Upper lobe of left lung (tissue), 6 donors: ENCODE measurements around the gene NCAPD2. TPM values are rescaled to one million over a fixed set of nuclear protein-coding genes. Genes with fewer than 3 reads are reported as not detected.

Source experiments
- ATAC-seq, 2 donors: fragments of 200-7000 bp; cut with Tn5 transposase; one replicate each; pipeline ENCODE4 v1.9.1; 2022; ENCODE audit warnings: mild to moderate bottlenecking in 2 of 2, moderate library complexity in 2 of 2; ENCODE audit not compliant: low FRiP score in 2 of 2
- DNase-seq, 2 donors: peaks; one replicate each; pipeline ENCODE4 v3.0.0-alpha.2; 2019 to 2020
- H3K27ac ChIP-seq, 4 donors: fragments of 200-600 bp; sonication (generic); one replicate each; pipeline ENCODE4 v1.5.1; 2016 to 2019
- H3K27me3 ChIP-seq, 4 donors: fragments of 200-600 bp; sonication (generic); one replicate each; pipeline ENCODE4 v1.5.1; 2017 to 2019
- H3K36me3 ChIP-seq, 4 donors: fragments of 200-600 bp; sonication (generic); one replicate each; pipeline ENCODE4 v1.5.1; 2016 to 2019
- H3K4me1 ChIP-seq, 4 donors: fragments of 200-600 bp; sonication (generic); one replicate each; pipeline ENCODE4 v1.5.1; 2018 to 2019
- H3K4me3 ChIP-seq, 4 donors: fragments of 200-600 bp; sonication (generic); one replicate each; pipeline ENCODE4 v1.5.1; 2017 to 2019; ENCODE audit warnings: mild to moderate bottlenecking in 2 of 4, moderate library complexity in 1 of 4
- H3K9me3 ChIP-seq, 4 donors: fragments of 200-600 bp; sonication (generic); one replicate each; pipeline ENCODE4 v1.5.1; 2018 to 2019
- EP300 ChIP-seq, 4 donors: sonication (generic); formaldehyde crosslinking; IDR thresholded peaks; one replicate each; pipeline ENCODE4 v1.5.1; 2017; ENCODE audit warnings: antibody characterized with exemption in 4 of 4, control low read depth in 2 of 4
- POLR2A ChIP-seq, 4 donors: fragments of 450-650 bp; IDR thresholded peaks; one replicate each; pipeline ENCODE4 v1.5.1; 2016 to 2017; ENCODE audit warnings: antibody characterized with exemption in 4 of 4, mild to moderate bottlenecking in 2 of 4
- POLR2AphosphoS5 ChIP-seq, 2 donors: sonication (generic); formaldehyde crosslinking; IDR thresholded peaks; one replicate each; pipeline ENCODE4 v1.5.1; 2017; ENCODE audit warnings: antibody characterized with exemption in 2 of 2
- WGBS, 2 donors: methylation state at CpG; one replicate each; pipeline ENCODE4 v1.1.5; 2017 to 2018; 5-methylcytosine and 5-hydroxymethylcytosine counted together
- small RNA-seq, 4 donors: library from RNA; depleted of rRNA; stranded (forward); fragments of <200 nt; gene quantifications; one replicate each; pipeline ENCODE3, GENCODE V24; 2016
- total RNA-seq, 6 donors: library from RNA; depleted of rRNA in 4 of 6; stranded (reverse); fragments of >200 nt in 4 of 6; gene quantifications; one replicate each; pipeline versions ENCODE4 v1.1.0 to v1.2.1, GENCODE V29; 2016 to 2021
- TF ChIP-seq, protein P1 (sequence below), 6 experiments: fragments of 450-650 bp in 4 of 6; fragments of 200-600 bp in 2 of 6; sonication (generic) in 2 of 6; IDR thresholded peaks; one replicate each; pipeline ENCODE4 v1.5.1; 2016 to 2019; ENCODE audit warnings: antibody characterized with exemption in 6 of 6
- donor health status: DM: no; HTN: no; CAD: no; lungs with moderate emphysema.
- donor health status: DM: no; HTN: yes; CAD: no; lungs with severe emphysema.

Gene NCAPD2
- total RNA-seq, 6 donors from 2014 or later: 15.4 to 43.0 (median 25.5) TPM

DNA sequence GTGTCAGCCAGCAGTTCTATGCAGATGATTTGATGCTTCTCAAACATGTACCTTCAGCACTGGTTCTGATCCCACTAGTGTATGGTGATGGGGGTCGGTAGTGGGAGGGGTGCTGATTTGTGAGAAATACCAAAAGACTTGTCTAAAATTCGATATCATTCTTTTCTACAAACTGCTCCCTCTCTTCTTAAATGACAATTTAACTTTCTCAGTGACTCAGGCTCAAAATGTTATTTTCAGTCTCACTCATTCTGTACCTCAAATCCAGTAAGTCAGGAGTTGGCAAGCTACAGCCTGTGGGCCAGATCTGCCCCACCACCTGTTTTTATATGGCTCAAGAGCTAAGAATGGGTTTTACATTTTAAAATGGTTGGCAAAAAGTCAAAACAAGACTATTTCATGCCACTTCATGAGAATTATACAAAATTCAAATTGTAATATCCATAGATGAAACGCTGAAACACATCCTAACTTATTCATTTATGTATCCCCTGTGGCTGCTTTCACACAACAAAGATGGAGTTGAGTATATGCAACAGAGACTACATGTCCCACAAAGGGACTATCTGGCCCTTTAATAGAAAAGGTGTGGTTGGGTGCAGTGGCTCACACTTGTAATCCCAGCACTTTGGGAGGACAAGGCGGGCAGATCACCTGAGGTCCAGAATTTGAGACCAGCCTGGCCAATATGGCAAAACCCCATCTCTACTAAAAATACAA lies 80.8 kb downstream of the NCAPD2 start:
- H3K9me3 ChIP-seq: no peaks in the 10 kb centered on the region
- no peak overlapping the region for H3K4me3 ChIP-seq
- no peak for ATAC-seq
- H3K27ac ChIP-seq: no peak overlapping the region
- no peak for TF ChIP-seq POLR2AphosphoS5 (IDR thresholded peaks at IDR 0.05)
- TF ChIP-seq, protein P1, sequence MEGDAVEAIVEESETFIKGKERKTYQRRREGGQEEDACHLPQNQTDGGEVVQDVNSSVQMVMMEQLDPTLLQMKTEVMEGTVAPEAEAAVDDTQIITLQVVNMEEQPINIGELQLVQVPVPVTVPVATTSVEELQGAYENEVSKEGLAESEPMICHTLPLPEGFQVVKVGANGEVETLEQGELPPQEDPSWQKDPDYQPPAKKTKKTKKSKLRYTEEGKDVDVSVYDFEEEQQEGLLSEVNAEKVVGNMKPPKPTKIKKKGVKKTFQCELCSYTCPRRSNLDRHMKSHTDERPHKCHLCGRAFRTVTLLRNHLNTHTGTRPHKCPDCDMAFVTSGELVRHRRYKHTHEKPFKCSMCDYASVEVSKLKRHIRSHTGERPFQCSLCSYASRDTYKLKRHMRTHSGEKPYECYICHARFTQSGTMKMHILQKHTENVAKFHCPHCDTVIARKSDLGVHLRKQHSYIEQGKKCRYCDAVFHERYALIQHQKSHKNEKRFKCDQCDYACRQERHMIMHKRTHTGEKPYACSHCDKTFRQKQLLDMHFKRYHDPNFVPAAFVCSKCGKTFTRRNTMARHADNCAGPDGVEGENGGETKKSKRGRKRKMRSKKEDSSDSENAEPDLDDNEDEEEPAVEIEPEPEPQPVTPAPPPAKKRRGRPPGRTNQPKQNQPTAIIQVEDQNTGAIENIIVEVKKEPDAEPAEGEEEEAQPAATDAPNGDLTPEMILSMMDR (IDR thresholded peaks at IDR 0.05): no peak
- no peak for DNase-seq
- H3K36me3 ChIP-seq: peaks cover 61 to 97% (median 86%) of the 10 kb centered on the region in 4 donors
- no peaks in the 10 kb centered on the region for H3K27me3 ChIP-seq
- WGBS, 2 donors: 88 to 91% methylated on average over 4 of the region's 4 CpGs
- H3K4me1 ChIP-seq: no peaks in the 10 kb centered on the region

DNA sequence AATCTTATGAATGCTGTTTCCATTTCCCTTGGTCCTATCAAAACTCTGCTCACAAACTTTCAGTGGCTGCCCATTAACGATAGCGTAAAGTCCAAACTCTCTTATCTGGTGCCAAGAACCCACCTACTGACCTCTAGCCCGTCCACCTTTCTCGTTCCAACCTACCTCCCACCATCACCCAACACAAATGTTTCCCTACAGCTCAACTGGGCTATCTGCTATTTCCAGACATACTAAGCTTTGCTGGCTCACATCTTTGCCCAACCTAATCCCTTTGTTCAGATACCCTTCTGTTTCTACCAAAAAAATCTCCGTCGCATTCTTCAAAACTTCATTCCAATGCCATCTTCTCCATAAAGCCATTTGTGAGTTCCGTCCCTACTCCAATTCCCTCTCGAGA lies 81.7 kb downstream of the NCAPD2 start:
- H3K4me1 ChIP-seq: no peaks in the 10 kb centered on the region
- H3K27ac ChIP-seq: no peak overlapping the region
- WGBS, 2 donors: 85 to 91% methylated on average over 8 of the region's 8 CpGs
- H3K27me3 ChIP-seq: no peaks in the 10 kb centered on the region
- no peaks in the 10 kb centered on the region for H3K9me3 ChIP-seq
- DNase-seq (no peak), ATAC-seq (no peak)
- H3K4me3 ChIP-seq: no peak overlapping the region
- TF ChIP-seq EP300 (IDR thresholded peaks at IDR 0.05): no peak
- TF ChIP-seq POLR2A (IDR thresholded peaks at IDR 0.05): no peak
- TF ChIP-seq, protein P1 (IDR thresholded peaks at IDR 0.05): no peak
- no peak for TF ChIP-seq POLR2AphosphoS5 (IDR thresholded peaks at IDR 0.05)
- peaks cover 62 to 99% (median 90%) of the 10 kb centered on the region in 4 donors for H3K36me3 ChIP-seq

Small RNA genes lying within 50 kb of the gene (small RNA-seq; reads per million reads assigned to genes)
- 228 to 440 (median 285) reads per million in 4 donors for gene SCARNA11

Other genes starting within 250 kb of the NCAPD2 start
- gene PLEKHG6, start 183.4 kb upstream of the NCAPD2 start, total RNA-seq: 1 to 10 TPM in 5 of 6 donors, not detected in 1; 1.1 to 4.8 (median 2.1) TPM
- gene TNFRSF1A, start 152.0 kb upstream of the NCAPD2 start, total RNA-seq: 100 to 1,000 TPM; 140 to 425 (median 202) TPM
- 100 to 1,000 TPM; 153 to 594 (median 346) TPM for gene SCNN1A, start 118.5 kb upstream of the NCAPD2 start, total RNA-seq
- 100 to 1,000 TPM in 5 of 6 donors, 10 to 100 TPM in 1; 84.9 to 207 (median 150) TPM for gene LTBR, start 109.9 kb upstream of the NCAPD2 start, total RNA-seq
- gene CD27, start 49.1 kb upstream of the NCAPD2 start, total RNA-seq: 1 to 10 TPM in 5 of 6 donors, not detected in 1; 1.0 to 8.8 (median 3.3) TPM
- gene TAPBPL, start 42.1 kb upstream of the NCAPD2 start, total RNA-seq: 10 to 100 TPM; 32.6 to 71.5 (median 46.9) TPM
- gene VAMP1, start 23.4 kb upstream of the NCAPD2 start, total RNA-seq: 10 to 100 TPM in 2 of 6 donors, 1 to 10 TPM in 4; 4.6 to 25.1 (median 7.1) TPM
- 100 to 1,000 TPM in 2 of 6 donors, 10 to 100 TPM in 4; 40.1 to 125 (median 67.2) TPM for gene MRPL51, start 840 bp upstream of the NCAPD2 start, total RNA-seq
- 1,000 to 10,000 TPM in 3 of 6 donors, 100 to 1,000 TPM in 3; 442 to 1,402 (median 931) TPM for gene GAPDH, start 40.4 kb downstream of the NCAPD2 start, total RNA-seq
- 100 to 1,000 TPM in 1 of 6 donors, 10 to 100 TPM in 5; 13.3 to 108 (median 32.0) TPM for gene IFFO1, start 61.9 kb downstream of the NCAPD2 start, total RNA-seq
- 10 to 100 TPM; 19.4 to 49.2 (median 36.6) TPM for gene NOP2, start 74.2 kb downstream of the NCAPD2 start, total RNA-seq
- 100 to 1,000 TPM; 165 to 267 (median 178) TPM for gene CHD4, start 113.3 kb downstream of the NCAPD2 start, total RNA-seq
- 1 to 10 TPM; 1.3 to 4.4 (median 2.9) TPM for gene LPAR5, start 141.9 kb downstream of the NCAPD2 start, total RNA-seq
- 10 to 100 TPM in 1 of 6 donors, 1 to 10 TPM in 5; 1.8 to 12.6 (median 5.9) TPM for gene ACRBP, start 153.3 kb downstream of the NCAPD2 start, total RNA-seq
- gene ING4, start 169.0 kb downstream of the NCAPD2 start, total RNA-seq: 10 to 100 TPM; 24.3 to 79.6 (median 33.8) TPM
- gene ZNF384, start 195.3 kb downstream of the NCAPD2 start, total RNA-seq: 10 to 100 TPM; 33.4 to 52.8 (median 43.0) TPM
- under 1 TPM in 3 of 6 donors, not detected in 3; 0.13 to 0.83 (median 0.39) TPM for gene PIANP, start 206.7 kb downstream of the NCAPD2 start, total RNA-seq
- 10 to 100 TPM; 36.9 to 70.2 (median 63.0) TPM for gene COPS7A, start 229.9 kb downstream of the NCAPD2 start, total RNA-seq